Measurements from ENCODE around the gene RIMS4. TPM values are rescaled to one million over a fixed set of nuclear protein-coding genes. Genes with fewer than 3 reads are reported as not detected.

RIMS4 gene
- total and polyA plus RNA-seq, 2 of the 8 experiments (the other 6 are each of a cell fraction or from before 2014, with no cell fraction given): 13.3 to 44.2 TPM

- Histone ChIP-seq H3K79me1 (ENCODE audit: low read depth, low read length) (no peaks in the 10 kb centered on the region), H2BK5ac (ENCODE audit: low read depth, low read length) (no peak overlapping the region), H3K4me2 (ENCODE audit: insufficient read depth in 1 of 2, low read depth in 2 of 2, low read length in 2 of 2) (no peak overlapping the region), H3K14ac (ENCODE audit: insufficient read length) (no peak overlapping the region), H3K9ac (replicated peaks in 1 of 4; ENCODE audit: extremely low read depth in 1 of 4, low read depth in 3 of 4, low read length in 3 of 4) (no peak overlapping the region), H3K18ac (ENCODE audit: extremely low read depth, low read length) (no peak overlapping the region), H4K8ac (ENCODE audit: extremely low read depth, insufficient read depth, low read length) (no peak overlapping the region), H3K4me3 (ENCODE audit: extremely low read depth in 1 of 4, insufficient read depth in 2 of 4, low read depth in 3 of 4, low read length in 4 of 4) (no peak overlapping the region), H4K91ac (replicated peaks; ENCODE audit: insufficient read length, low read length) (no peak overlapping the region), H2BK15ac (ENCODE audit: low read length) (no peak overlapping the region), H3K56ac (replicated peaks; ENCODE audit: insufficient read length, low read depth, low read length) (no peak overlapping the region), H4K20me1 (replicated peaks in 1 of 2; ENCODE audit: control insufficient read depth in 1 of 2, insufficient read depth in 2 of 2, low read length in 2 of 2) (no peaks in the 10 kb centered on the region), H2BK20ac (ENCODE audit: low read length) (no peak overlapping the region), H2BK120ac (replicated peaks; ENCODE audit: low read depth, low read length) (no peak overlapping the region), H2AK5ac (ENCODE audit: low read depth, low read length) (no peak overlapping the region), H3K27ac (ENCODE audit: low read depth, low read length) (no peak overlapping the region), H4K5ac (ENCODE audit: insufficient read length, low read depth, low read length) (no peak overlapping the region), H3K9me3 (ENCODE audit: insufficient read depth in 2 of 2, low read depth in 1 of 2, low read length in 1 of 2) (no peaks in the 10 kb centered on the region), H3K23me2 (ENCODE audit: low read depth, low read length) (peaks cover 1% of the 10 kb centered on the region; the same call in 1 of the 2 replicates), H3K23ac (ENCODE audit: insufficient read length) (no peak overlapping the region), H3K79me2 (ENCODE audit: control insufficient read depth in 1 of 2, insufficient read depth in 2 of 2, low read length in 2 of 2) (no peaks in the 10 kb centered on the region), H2BK12ac (ENCODE audit: low read depth, low read length) (no peak overlapping the region), H3K36me3 (ENCODE audit: control insufficient read depth in 2 of 4, insufficient read depth in 4 of 4, low read length in 3 of 4) (no peaks in the 10 kb centered on the region), H3K27me3 (replicated peaks in 1 of 4; ENCODE audit: control insufficient read depth in 3 of 4, extremely low read depth in 1 of 4, insufficient read depth in 3 of 4, low read length in 3 of 4) (no peaks in the 10 kb centered on the region), H3K4ac (replicated peaks; ENCODE audit: insufficient read length, low read depth, low read length) (no peak overlapping the region), H2AFZ (ENCODE audit: low read length) (no peak overlapping the region), H3K4me1 (replicated peaks in 1 of 4; ENCODE audit: control insufficient read depth in 3 of 4, insufficient read depth in 4 of 4, low read length in 3 of 4) (peaks cover 0 to 2% (median under 1%) of the 10 kb centered on the region in 4 experiments; a peak in 2 of 7 replicates)
- DNase-seq (ENCODE audit: low read depth in 1 of 2, low spot score in 2 of 2): no peak
- WGBS, 2 experiments (ENCODE audit: extremely low coverage in 1 of 2, insufficient coverage in 1 of 2, insufficient read length in 1 of 2, insufficient replicate concordance in 2 of 2, low coverage in 1 of 2, low lambda C conversion rate in 2 of 2, missing lambda C conversion rate in 1 of 2): 83% methylated on average over 2 of the region's 2 CpGs; no CpG with 5 or more reads in 1 of the 2 experiments
- no peak for FAIRE-seq
- POLR2A ChIA-PET (ENCODE audit: partially characterized antibody): no interaction called here
- TF ChIP-seq SIN3A (conservative IDR thresholded peaks at IDR 0.05 in 1 of 2, IDR thresholded peaks at IDR 0.05 in 1 of 2; ENCODE audit: low read depth in 1 of 2, low read length in 2 of 2) (no peak), BRCA1 (IDR thresholded peaks at IDR 0.05; ENCODE audit: low read depth, low read length) (no peak), KDM1A (IDR thresholded peaks at IDR 0.05; ENCODE audit: borderline replicate concordance, low read length) (no peak), TBP (IDR thresholded peaks at IDR 0.05; ENCODE audit: low read depth, low read length) (no peak), ATF3 (IDR thresholded peaks at IDR 0.05; ENCODE audit: insufficient read depth, low read depth, low read length) (no peak), CBX8 (IDR thresholded peaks at IDR 0.05; ENCODE audit: borderline replicate concordance, low read depth, low read length) (no peak), BACH1 (IDR thresholded peaks at IDR 0.05; ENCODE audit: low read length) (no peak), USF2 (IDR thresholded peaks at IDR 0.05; ENCODE audit: low read length) (no peak)
- CTCF ChIA-PET (ENCODE audit: partially characterized antibody): interaction anchor here (1.3 to 2.2 kb wide), 3 partner anchors 56 to 108 kb away, joined by 4 to 8 read pairs (median 7); no protein-coding TSS in a partner anchor
These were observed 46.1 kb upstream of the RIMS4 start for GRCh38 chr20:44856442-44856841.

All from H1 (cell line).